HG03196 (cell line): ENCODE data around the gene SLC44A2.

Experiments used
- ATAC-seq: cut with Tn5 transposase; IDR thresholded peaks from one replicate; pipeline ENCODE4 v1.9.1; 2021; ENCODE audit not compliant: unreplicated experiment

Gene SLC44A2

GRCh38 chr19:10680545-10681135 lies 55.3 kb downstream of the SLC44A2 start:
- no peak for ATAC-seq

GRCh38 chr19:10681658-10682057 lies 56.3 kb downstream of the SLC44A2 start:
- ATAC-seq = no peak

- ATAC-seq = no peak
These were observed 57.2 kb downstream of the SLC44A2 start for GRCh38 chr19:10682397-10683063.

GRCh38 chr19:10683064-10683426 lies 57.7 kb downstream of the SLC44A2 start:
- ATAC-seq = no peak

GRCh38 chr19:10683582-10683981 lies 58.2 kb downstream of the SLC44A2 start:
- ATAC-seq = no peak

- ATAC-seq = no peak
These were observed 59.9 kb downstream of the SLC44A2 start for GRCh38 chr19:10685210-10685609.

- ATAC-seq = no peak
These were observed 60.8 kb downstream of the SLC44A2 start for GRCh38 chr19:10686193-10686592.

GRCh38 chr19:10686661-10687517 lies 61.5 kb downstream of the SLC44A2 start:
- ATAC-seq = no peak

GRCh38 chr19:10687518-10688288 lies 62.4 kb downstream of the SLC44A2 start:
- ATAC-seq = no peak

GRCh38 chr19:10688545-10689280 lies 63.4 kb downstream of the SLC44A2 start:
- no peak for ATAC-seq

GRCh38 chr19:10690341-10690781 lies 65.0 kb downstream of the SLC44A2 start:
- ATAC-seq = no peak

GRCh38 chr19:10691178-10691881 lies 66.0 kb downstream of the SLC44A2 start:
- ATAC-seq = no peak

GRCh38 chr19:10691883-10692282 lies 66.5 kb downstream of the SLC44A2 start:
- ATAC-seq = no peak

GRCh38 chr19:10692673-10693264 lies 67.4 kb downstream of the SLC44A2 start:
- no peak for ATAC-seq
